ENCODE results near the gene ADAMTS14.

DNA sequence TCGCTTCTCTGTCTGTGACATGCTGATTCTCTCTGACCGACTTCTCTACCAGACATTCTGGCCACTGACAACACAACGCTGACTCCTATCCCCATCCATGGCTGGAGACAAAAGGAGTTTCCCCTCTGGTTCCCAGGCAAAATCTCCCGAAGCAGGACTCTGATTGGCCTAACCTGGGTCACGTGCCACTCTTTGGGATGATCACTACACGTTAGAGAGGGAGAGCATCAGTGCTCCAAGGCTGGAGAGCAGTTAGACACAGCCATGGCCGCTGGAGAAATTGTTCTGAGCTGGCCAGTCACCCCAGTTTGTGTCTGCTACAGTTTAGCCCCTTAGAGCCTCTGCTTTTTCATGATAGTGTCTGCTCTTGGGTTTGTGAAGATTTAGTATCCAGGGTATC is 38.9 kb downstream of the ADAMTS14 start:
- TF ChIP-seq POLR2A (IDR thresholded peaks at IDR 0.05; ENCODE audit: low read depth, low read length): no peak
- no peak for TF ChIP-seq POLR2AphosphoS5 (IDR thresholded peaks at IDR 0.05; ENCODE audit: low read depth, low read length)

Measured in GM12892 (cell line).